Hepatocyte (in vitro differentiated cells): ENCODE data around the gene UVRAG. TPM values are rescaled to one million over a fixed set of nuclear protein-coding genes. Genes with fewer than 3 reads are reported as not detected.

Experiments
- DNase-seq: peaks from one replicate; pipeline ENCODE4 v3.0.0-alpha.2; 2016; ENCODE audit warnings: low spot score
- H2AFZ ChIP-seq: fragments of 200-600 bp; sonication (generic); 2 replicates; pipeline ENCODE4 v1.6.0; 2016; ENCODE audit warnings: antibody characterized with exemption, mild to moderate bottlenecking
- H3K27ac ChIP-seq: fragments of 200-600 bp; sonication (generic); 2 replicates; pipeline ENCODE4 v1.5.1; 2016; ENCODE audit warnings: mild to moderate bottlenecking
- H3K27me3 ChIP-seq: fragments of 200-600 bp; sonication (generic); 2 replicates; pipeline ENCODE4 v1.6.1; 2016
- H3K36me3 ChIP-seq: fragments of 200-600 bp; sonication (generic); replicated peaks from 2 replicates; pipeline ENCODE4 v1.5.1; 2016; ENCODE audit warnings: low read depth; ENCODE audit not compliant: insufficient read depth
- H3K4me1 ChIP-seq: fragments of 200-600 bp; sonication (generic); 2 replicates; pipeline ENCODE4 v1.5.1; 2016; ENCODE audit warnings: mild to moderate bottlenecking, moderate library complexity; ENCODE audit not compliant: insufficient read depth
- H3K4me2 ChIP-seq: fragments of 200-600 bp; sonication (generic); 2 replicates; pipeline ENCODE4 v1.6.0; 2016
- H3K4me3 ChIP-seq: fragments of 200-600 bp; sonication (generic); 2 replicates; pipeline ENCODE4 v1.5.1; 2016; ENCODE audit warnings: mild to moderate bottlenecking
- H3K79me2 ChIP-seq: fragments of 200-600 bp; sonication (generic); 2 replicates; pipeline ENCODE4 v1.6.0; 2017; ENCODE audit warnings: mild to moderate bottlenecking
- H3K9me2 ChIP-seq: fragments of 200-600 bp; sonication (generic); replicated peaks from 2 replicates; pipeline ENCODE4 v1.6.0; 2017; ENCODE audit warnings: mild to moderate bottlenecking; ENCODE audit not compliant: insufficient read depth
- H3K9me3 ChIP-seq: fragments of 200-600 bp; sonication (generic); 2 replicates; pipeline ENCODE4 v1.5.1; 2016; ENCODE audit warnings: low read depth, mild to moderate bottlenecking
- H4K20me1 ChIP-seq: fragments of 200-600 bp; sonication (generic); 2 replicates; pipeline ENCODE4 v1.6.0; 2016; ENCODE audit warnings: mild to moderate bottlenecking; ENCODE audit not compliant: insufficient read depth, poor library complexity, severe bottlenecking
- EZH2 ChIP-seq: fragments of 200-600 bp; sonication (generic); IDR thresholded peaks from 2 replicates; pipeline ENCODE4 v1.6.1; 2016; ENCODE audit warnings: antibody characterized with exemption, mild to moderate bottlenecking, borderline replicate concordance
- EZH2phosphoT487 ChIP-seq: fragments of 200-600 bp; sonication (generic); IDR thresholded peaks from one replicate; pipeline ENCODE4 v1.6.1; 2018; ENCODE audit warnings: antibody characterized with exemption, mild to moderate bottlenecking, low read depth, moderate library complexity; ENCODE audit not compliant: unreplicated experiment, severe bottlenecking
- WGBS: methylation state at CpG from one replicate; pipeline ENCODE4 v1.1.6; 2016; ENCODE audit warnings: low lambda C conversion rate; ENCODE audit errors: missing lambda C conversion rate; 5-methylcytosine and 5-hydroxymethylcytosine counted together
- polyA plus RNA-seq: library from polyadenylated mRNA; unstranded; fragments of >200 nt; fragmentation: Nextera tagmentation; extraction: Ambion mirVana; gene quantifications from 2 replicates; pipeline ENCODE4 v1.2.1, GENCODE V29; 2016
- total RNA-seq: library from RNA; depleted of rRNA; stranded (reverse); fragments of >200 nt; gene quantifications from 2 replicates; pipeline ENCODE4 v1.2.3, GENCODE V29; 2014
- TF ChIP-seq, protein P1 (sequence below): fragments of 200-600 bp; sonication (generic); IDR thresholded peaks from 2 replicates; pipeline ENCODE4 v1.5.1; 2016; ENCODE audit warnings: antibody characterized with exemption, mild to moderate bottlenecking; ENCODE audit not compliant: poor library complexity

The UVRAG gene
- total and polyA plus RNA-seq, 2 experiments from 2014 or later, result 15.3 to 36.5 TPM

DNA sequence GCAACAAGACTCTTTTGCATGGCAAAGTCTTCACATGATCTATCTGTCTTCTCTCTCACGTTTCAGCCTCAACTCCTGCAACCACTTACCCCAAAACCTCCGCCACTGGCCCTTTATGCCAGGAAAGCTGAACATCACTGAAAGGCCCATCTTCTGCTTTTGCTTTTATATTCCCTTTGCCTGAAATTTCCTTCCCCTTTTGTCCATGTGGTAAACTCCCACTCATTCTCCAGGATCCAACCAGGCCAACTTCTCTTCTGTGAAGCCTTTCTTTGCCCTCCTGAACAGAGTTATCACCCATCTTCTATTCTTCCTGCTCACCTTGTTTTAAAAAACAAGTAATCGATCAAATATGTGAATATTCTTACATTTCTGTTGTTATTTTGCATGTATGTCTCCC, 273.5 kb downstream of the UVRAG start:
- DNase-seq, result no peak
- H3K27ac ChIP-seq, result no peak overlapping the region
- H3K9me2 ChIP-seq, result no peaks in the 10 kb centered on the region
- H4K20me1 ChIP-seq, result no peaks in the 10 kb centered on the region
- 81% methylated on average over 3 of the region's 3 CpGs for WGBS
- H3K4me1 ChIP-seq, result peaks cover 5% of the 10 kb centered on the region
- TF ChIP-seq EZH2phosphoT487 (no peak), EZH2 (no peak)
- TF ChIP-seq, protein P1, sequence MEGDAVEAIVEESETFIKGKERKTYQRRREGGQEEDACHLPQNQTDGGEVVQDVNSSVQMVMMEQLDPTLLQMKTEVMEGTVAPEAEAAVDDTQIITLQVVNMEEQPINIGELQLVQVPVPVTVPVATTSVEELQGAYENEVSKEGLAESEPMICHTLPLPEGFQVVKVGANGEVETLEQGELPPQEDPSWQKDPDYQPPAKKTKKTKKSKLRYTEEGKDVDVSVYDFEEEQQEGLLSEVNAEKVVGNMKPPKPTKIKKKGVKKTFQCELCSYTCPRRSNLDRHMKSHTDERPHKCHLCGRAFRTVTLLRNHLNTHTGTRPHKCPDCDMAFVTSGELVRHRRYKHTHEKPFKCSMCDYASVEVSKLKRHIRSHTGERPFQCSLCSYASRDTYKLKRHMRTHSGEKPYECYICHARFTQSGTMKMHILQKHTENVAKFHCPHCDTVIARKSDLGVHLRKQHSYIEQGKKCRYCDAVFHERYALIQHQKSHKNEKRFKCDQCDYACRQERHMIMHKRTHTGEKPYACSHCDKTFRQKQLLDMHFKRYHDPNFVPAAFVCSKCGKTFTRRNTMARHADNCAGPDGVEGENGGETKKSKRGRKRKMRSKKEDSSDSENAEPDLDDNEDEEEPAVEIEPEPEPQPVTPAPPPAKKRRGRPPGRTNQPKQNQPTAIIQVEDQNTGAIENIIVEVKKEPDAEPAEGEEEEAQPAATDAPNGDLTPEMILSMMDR, result no peak
- no peaks in the 10 kb centered on the region for H3K79me2 ChIP-seq
- H3K4me2 ChIP-seq, result no peak overlapping the region
- H3K4me3 ChIP-seq, result no peak overlapping the region
- no peaks in the 10 kb centered on the region for H3K36me3 ChIP-seq
- H3K9me3 ChIP-seq, result no peaks in the 10 kb centered on the region
- no peaks in the 10 kb centered on the region for H3K27me3 ChIP-seq
- no peak overlapping the region for H2AFZ ChIP-seq

DNA sequence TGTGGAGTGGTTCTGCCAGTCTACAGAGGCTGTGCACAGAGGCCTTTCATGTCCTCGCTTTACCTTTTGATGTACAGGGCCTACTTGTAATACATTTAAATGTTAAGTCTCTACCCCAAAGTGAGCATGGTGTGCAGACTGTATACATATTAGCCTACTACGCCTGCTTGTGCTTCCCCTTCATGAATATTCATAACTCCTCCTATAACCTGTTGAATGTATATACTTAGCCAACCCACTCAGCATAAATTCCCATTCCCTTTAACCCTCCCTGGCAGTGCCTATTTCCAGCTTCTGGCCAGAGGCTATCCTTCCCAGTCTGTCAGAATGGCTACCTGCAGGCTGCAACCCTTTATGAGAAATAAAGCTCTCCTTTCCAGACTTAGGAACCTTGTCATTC, 275.2 kb downstream of the UVRAG start:
- no peaks in the 10 kb centered on the region for H3K9me2 ChIP-seq
- H3K36me3 ChIP-seq, result no peaks in the 10 kb centered on the region
- H3K27me3 ChIP-seq, result no peaks in the 10 kb centered on the region
- no peak overlapping the region for H3K4me3 ChIP-seq
- no peaks in the 10 kb centered on the region for H3K4me1 ChIP-seq
- no peak overlapping the region for H2AFZ ChIP-seq
- DNase-seq, result no peak
- TF ChIP-seq, protein P1, result no peak
- no peak for TF ChIP-seq EZH2phosphoT487
- TF ChIP-seq EZH2, result no peak
- no peak overlapping the region for H3K4me2 ChIP-seq
- H3K79me2 ChIP-seq, result peaks cover 9% of the 10 kb centered on the region
- no peaks in the 10 kb centered on the region for H4K20me1 ChIP-seq
- H3K27ac ChIP-seq, result no peak overlapping the region
- 93% methylated on average over 2 of the region's 2 CpGs for WGBS
- no peaks in the 10 kb centered on the region for H3K9me3 ChIP-seq

DNA sequence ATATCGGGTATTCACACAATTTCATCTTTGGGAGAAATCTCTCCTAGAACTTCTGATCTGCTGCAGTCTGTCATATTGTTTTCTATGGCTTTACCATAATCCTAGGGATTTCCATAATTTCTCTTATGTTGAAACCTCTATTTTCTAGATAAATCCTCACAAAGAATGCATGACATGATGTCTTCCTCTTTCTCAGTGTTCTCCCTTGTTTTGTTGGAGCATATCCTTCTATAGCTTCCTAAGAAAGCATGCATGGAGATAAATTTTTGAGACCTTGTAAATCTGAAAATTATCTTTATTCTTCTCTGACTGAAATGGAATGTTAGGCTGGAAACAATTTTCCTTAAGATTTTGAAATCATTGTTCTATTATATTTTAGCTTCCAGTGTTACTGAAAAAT, 275.8 kb downstream of the UVRAG start:
- H3K4me1 ChIP-seq, result no peaks in the 10 kb centered on the region
- no peaks in the 10 kb centered on the region for H3K27me3 ChIP-seq
- H4K20me1 ChIP-seq, result no peaks in the 10 kb centered on the region
- H3K36me3 ChIP-seq, result no peaks in the 10 kb centered on the region
- no peak overlapping the region for H2AFZ ChIP-seq
- no peak for DNase-seq
- no peaks in the 10 kb centered on the region for H3K9me2 ChIP-seq
- TF ChIP-seq EZH2 (no peak), EZH2phosphoT487 (no peak)
- TF ChIP-seq, protein P1, result no peak
- 93% methylated on average over 1 of the region's 1 CpG for WGBS
- H3K4me3 ChIP-seq, result no peak overlapping the region
- H3K9me3 ChIP-seq, result no peaks in the 10 kb centered on the region
- peaks cover 13% of the 10 kb centered on the region for H3K79me2 ChIP-seq
- no peak overlapping the region for H3K4me2 ChIP-seq
- no peak overlapping the region for H3K27ac ChIP-seq

DNA sequence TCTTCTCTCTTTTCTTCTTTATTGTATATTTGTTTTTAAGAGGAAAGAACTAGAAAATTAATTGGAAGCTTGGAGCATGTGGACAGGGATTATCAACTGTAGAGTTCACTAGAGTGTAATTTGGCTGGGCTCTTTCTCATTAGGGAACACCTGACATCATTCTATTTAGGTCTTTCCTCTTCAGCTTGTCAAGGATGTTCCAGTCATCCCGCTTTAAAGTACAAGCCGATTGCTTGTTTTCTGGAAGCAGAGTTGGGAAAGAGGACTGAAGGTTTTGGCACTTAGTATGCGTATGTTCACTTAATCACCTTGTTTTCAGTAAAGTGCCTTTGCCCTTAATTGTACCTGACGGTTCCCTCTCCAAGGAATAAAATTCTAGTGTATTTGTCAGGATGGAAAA, 279.7 kb downstream of the UVRAG start:
- H2AFZ ChIP-seq, result no peak overlapping the region
- no peak overlapping the region for H3K4me3 ChIP-seq
- TF ChIP-seq, protein P1, result no peak
- TF ChIP-seq EZH2phosphoT487 (no peak), EZH2 (no peak)

More for the DNA sequence above, 279.7 kb downstream of the UVRAG start:
- DNase-seq, result no peak
- Histone ChIP-seq H3K4me1 (no peaks in the 10 kb centered on the region), H3K9me2 (no peaks in the 10 kb centered on the region), H3K9me3 (no peaks in the 10 kb centered on the region), H3K27me3 (no peaks in the 10 kb centered on the region), H3K79me2 (peaks cover 13% of the 10 kb centered on the region), H3K36me3 (no peaks in the 10 kb centered on the region), H3K27ac (no peak overlapping the region), H3K4me2 (no peak overlapping the region), H4K20me1 (no peaks in the 10 kb centered on the region)
- WGBS, result 88% methylated on average over 4 of the region's 4 CpGs
